ENCODE data around the gene TRPM4. TPM values are rescaled to one million over a fixed set of nuclear protein-coding genes. Genes with fewer than 3 reads are reported as not detected.

TRPM4 gene
- total and polyA plus RNA-seq, 2 donors (not counting 3 experiments of a cell fraction or from before 2014, with no cell fraction given) = 17.6 to 38.9 TPM

DNA sequence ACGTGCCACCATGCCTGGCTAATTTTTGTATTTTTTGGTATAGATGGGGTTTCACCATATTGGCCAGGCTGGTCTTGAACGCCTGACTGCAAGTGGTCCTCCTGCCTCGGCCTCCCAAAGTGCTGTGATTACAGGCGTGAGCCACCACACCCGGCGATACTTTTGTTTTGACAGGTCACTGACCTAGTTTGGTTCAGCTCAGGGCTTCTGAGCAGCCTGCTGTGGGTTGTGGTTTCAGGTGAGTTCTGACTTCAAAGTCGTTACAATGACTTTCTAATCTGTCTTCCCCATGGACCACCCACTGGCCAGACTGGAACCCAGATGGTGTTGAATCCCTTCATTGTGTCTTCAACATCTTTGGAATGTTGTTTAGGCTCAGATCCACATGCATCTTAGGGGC, 73.8 kb downstream of the TRPM4 start:
- intact Hi-C loops (cut with micrococcal nuclease) (no loop called here), dilution Hi-C loops (cut with MboI; ENCODE audit: extremely low pct_ligation_motif_present, low sequenced_read_pairs) (no loop called here)
- Histone ChIP-seq H3K9me3 (replicated peaks; ENCODE audit: control insufficient read depth, insufficient read depth, low read length) (no peaks in the 10 kb centered on the region), H3K4me3 (replicated peaks in 1 of 3; ENCODE audit: insufficient read depth in 1 of 3, low read depth in 1 of 3, low read length in 3 of 3) (no peak overlapping the region), H3K4me1 (ENCODE audit: control insufficient read depth, extremely low read depth, insufficient read depth, low read length) (no peaks in the 10 kb centered on the region), H3K36me3 (ENCODE audit: control insufficient read depth in 2 of 2, extremely low read depth in 1 of 2, insufficient read depth in 2 of 2, low read length in 2 of 2) (no peaks in the 10 kb centered on the region), H3K79me2 (ENCODE audit: control insufficient read depth, insufficient read depth, low read length) (no peaks in the 10 kb centered on the region), H2AFZ (ENCODE audit: low read depth, low read length) (no peak overlapping the region), H4K20me1 (replicated peaks; ENCODE audit: control insufficient read depth, extremely low read depth, insufficient read depth, low read length) (no peaks in the 10 kb centered on the region), H3K9ac (replicated peaks; ENCODE audit: extremely low read depth, insufficient read depth, low read length) (no peak overlapping the region), H3K27ac (ENCODE audit: insufficient read depth, low read depth, low read length) (no peak overlapping the region), H3K9me1 (replicated peaks; ENCODE audit: control insufficient read depth, extremely low read depth, insufficient read depth, low read length) (no peaks in the 10 kb centered on the region), H3K4me2 (ENCODE audit: insufficient read depth, low read length) (no peak overlapping the region), H3K27me3 (ENCODE audit: control insufficient read depth in 2 of 2, insufficient read depth in 2 of 2, low read length in 2 of 2) (peaks cover 0 to 7% of the 10 kb centered on the region in 2 experiments)
- POLR2A ChIA-PET = no interaction called here
- DNase-seq (ENCODE audit: low read depth, low spot score) (no peak), FAIRE-seq (no peak)
- no peak for TF ChIP-seq GATA2 (IDR thresholded peaks at IDR 0.05; ENCODE audit: insufficient read depth, insufficient read length, low read depth, low read length)
- no peak for TF ChIP-seq MYC (IDR thresholded peaks at IDR 0.05; ENCODE audit: low read depth, low read length)
- TF ChIP-seq, protein P1, sequence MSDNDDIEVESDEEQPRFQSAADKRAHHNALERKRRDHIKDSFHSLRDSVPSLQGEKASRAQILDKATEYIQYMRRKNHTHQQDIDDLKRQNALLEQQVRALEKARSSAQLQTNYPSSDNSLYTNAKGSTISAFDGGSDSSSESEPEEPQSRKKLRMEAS (IDR thresholded peaks at IDR 0.05; ENCODE audit: insufficient read depth, insufficient read length) = no peak
- TF ChIP-seq, protein P2, sequence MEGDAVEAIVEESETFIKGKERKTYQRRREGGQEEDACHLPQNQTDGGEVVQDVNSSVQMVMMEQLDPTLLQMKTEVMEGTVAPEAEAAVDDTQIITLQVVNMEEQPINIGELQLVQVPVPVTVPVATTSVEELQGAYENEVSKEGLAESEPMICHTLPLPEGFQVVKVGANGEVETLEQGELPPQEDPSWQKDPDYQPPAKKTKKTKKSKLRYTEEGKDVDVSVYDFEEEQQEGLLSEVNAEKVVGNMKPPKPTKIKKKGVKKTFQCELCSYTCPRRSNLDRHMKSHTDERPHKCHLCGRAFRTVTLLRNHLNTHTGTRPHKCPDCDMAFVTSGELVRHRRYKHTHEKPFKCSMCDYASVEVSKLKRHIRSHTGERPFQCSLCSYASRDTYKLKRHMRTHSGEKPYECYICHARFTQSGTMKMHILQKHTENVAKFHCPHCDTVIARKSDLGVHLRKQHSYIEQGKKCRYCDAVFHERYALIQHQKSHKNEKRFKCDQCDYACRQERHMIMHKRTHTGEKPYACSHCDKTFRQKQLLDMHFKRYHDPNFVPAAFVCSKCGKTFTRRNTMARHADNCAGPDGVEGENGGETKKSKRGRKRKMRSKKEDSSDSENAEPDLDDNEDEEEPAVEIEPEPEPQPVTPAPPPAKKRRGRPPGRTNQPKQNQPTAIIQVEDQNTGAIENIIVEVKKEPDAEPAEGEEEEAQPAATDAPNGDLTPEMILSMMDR (IDR thresholded peaks at IDR 0.05; ENCODE audit: extremely low read depth in 1 of 2, insufficient read depth in 1 of 2, low read depth in 1 of 2, low read length in 2 of 2) = no peak
- no peak for TF ChIP-seq POLR2A (IDR thresholded peaks at IDR 0.05; ENCODE audit: low read depth, low read length)
- no peak for TF ChIP-seq EZH2 (IDR thresholded peaks at IDR 0.05; ENCODE audit: borderline replicate concordance, low read depth, low read length, severe bottlenecking)
- TF ChIP-seq POLR2AphosphoS5 (IDR thresholded peaks at IDR 0.05; ENCODE audit: insufficient read depth, low read depth, low read length) = no peak
- TF ChIP-seq JUN (IDR thresholded peaks at IDR 0.05; ENCODE audit: borderline replicate concordance, insufficient read depth, insufficient read length, low read depth) = no peak
- no peak for TF ChIP-seq FOS (IDR thresholded peaks at IDR 0.05; ENCODE audit: borderline replicate concordance, insufficient read depth, low read length)
- no TSS peak for BruUV-seq (replicated peaks)
- CTCF ChIA-PET = no interaction called here

Measured in endothelial cell of umbilical vein (primary cell).